ENCODE data around the gene MTCL1.

- TF ChIP-seq CTCF (IDR thresholded peaks at IDR 0.05), result no peak
- TF ChIP-seq POLR2AphosphoS5 (IDR thresholded peaks at IDR 0.05), result no peak
Observed at GRCh38 chr18:8661754-8662559, 43.4 kb upstream of the MTCL1 start.
